Measurements from ENCODE around the gene PTPRE. TPM values are rescaled to one million over a fixed set of nuclear protein-coding genes. Genes with fewer than 3 reads are reported as not detected.

PTPRE gene
- total RNA-seq, 1 experiment from 2014 or later = 12.3 TPM

GRCh38 chr10:128017822-128018221 is 110.9 kb downstream of the PTPRE start:
- ChIA-PET POLR2A (no interaction called here), RAD21 (ENCODE audit: low non-redundant PET in 1 of 2, low total read pairs in 2 of 2, uncharacterized antibody in 2 of 2, unreplicated experiment in 2 of 2) (no interaction called here), CTCF (no interaction called here)
- DNase-seq (ENCODE audit: low read depth, low spot score) = no peak
- H4K20me1 ChIP-seq (ENCODE audit: insufficient read depth) = no peaks in the 10 kb centered on the region
- no peak overlapping the region for H3K27ac ChIP-seq (ENCODE audit: low read depth, low read length)
- TF ChIP-seq, protein P1, sequence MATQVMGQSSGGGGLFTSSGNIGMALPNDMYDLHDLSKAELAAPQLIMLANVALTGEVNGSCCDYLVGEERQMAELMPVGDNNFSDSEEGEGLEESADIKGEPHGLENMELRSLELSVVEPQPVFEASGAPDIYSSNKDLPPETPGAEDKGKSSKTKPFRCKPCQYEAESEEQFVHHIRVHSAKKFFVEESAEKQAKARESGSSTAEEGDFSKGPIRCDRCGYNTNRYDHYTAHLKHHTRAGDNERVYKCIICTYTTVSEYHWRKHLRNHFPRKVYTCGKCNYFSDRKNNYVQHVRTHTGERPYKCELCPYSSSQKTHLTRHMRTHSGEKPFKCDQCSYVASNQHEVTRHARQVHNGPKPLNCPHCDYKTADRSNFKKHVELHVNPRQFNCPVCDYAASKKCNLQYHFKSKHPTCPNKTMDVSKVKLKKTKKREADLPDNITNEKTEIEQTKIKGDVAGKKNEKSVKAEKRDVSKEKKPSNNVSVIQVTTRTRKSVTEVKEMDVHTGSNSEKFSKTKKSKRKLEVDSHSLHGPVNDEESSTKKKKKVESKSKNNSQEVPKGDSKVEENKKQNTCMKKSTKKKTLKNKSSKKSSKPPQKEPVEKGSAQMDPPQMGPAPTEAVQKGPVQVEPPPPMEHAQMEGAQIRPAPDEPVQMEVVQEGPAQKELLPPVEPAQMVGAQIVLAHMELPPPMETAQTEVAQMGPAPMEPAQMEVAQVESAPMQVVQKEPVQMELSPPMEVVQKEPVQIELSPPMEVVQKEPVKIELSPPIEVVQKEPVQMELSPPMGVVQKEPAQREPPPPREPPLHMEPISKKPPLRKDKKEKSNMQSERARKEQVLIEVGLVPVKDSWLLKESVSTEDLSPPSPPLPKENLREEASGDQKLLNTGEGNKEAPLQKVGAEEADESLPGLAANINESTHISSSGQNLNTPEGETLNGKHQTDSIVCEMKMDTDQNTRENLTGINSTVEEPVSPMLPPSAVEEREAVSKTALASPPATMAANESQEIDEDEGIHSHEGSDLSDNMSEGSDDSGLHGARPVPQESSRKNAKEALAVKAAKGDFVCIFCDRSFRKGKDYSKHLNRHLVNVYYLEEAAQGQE (IDR thresholded peaks at IDR 0.05; ENCODE audit: low read depth) = no peak
- TF ChIP-seq TCF7L2 (IDR thresholded peaks at IDR 0.05; ENCODE audit: borderline replicate concordance, extremely low read depth, insufficient read depth, insufficient read length) = no peak
- no peak for TF ChIP-seq SIN3A (IDR thresholded peaks at IDR 0.05; ENCODE audit: low read depth)
- TF ChIP-seq EZH2phosphoT487 (IDR thresholded peaks at IDR 0.05; ENCODE audit: borderline replicate concordance) = no peak
- TF ChIP-seq RAD21 (IDR thresholded peaks at IDR 0.05; ENCODE audit: low read depth) = no peak
- TF ChIP-seq, protein P2, sequence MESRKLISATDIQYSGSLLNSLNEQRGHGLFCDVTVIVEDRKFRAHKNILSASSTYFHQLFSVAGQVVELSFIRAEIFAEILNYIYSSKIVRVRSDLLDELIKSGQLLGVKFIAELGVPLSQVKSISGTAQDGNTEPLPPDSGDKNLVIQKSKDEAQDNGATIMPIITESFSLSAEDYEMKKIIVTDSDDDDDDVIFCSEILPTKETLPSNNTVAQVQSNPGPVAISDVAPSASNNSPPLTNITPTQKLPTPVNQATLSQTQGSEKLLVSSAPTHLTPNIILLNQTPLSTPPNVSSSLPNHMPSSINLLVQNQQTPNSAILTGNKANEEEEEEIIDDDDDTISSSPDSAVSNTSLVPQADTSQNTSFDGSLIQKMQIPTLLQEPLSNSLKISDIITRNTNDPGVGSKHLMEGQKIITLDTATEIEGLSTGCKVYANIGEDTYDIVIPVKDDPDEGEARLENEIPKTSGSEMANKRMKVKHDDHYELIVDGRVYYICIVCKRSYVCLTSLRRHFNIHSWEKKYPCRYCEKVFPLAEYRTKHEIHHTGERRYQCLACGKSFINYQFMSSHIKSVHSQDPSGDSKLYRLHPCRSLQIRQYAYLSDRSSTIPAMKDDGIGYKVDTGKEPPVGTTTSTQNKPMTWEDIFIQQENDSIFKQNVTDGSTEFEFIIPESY (IDR thresholded peaks at IDR 0.05; ENCODE audit: extremely low read depth, insufficient replicate concordance, low read length) = no peak
- no peak for TF ChIP-seq POLR2AphosphoS5 (IDR thresholded peaks at IDR 0.05; ENCODE audit: low read depth, low read length)
- no peak overlapping the region for H3K4me3 ChIP-seq (replicated peaks in 1 of 2; ENCODE audit: low read depth in 1 of 2, low read length in 2 of 2)
- H3K27me3 ChIP-seq (ENCODE audit: insufficient read depth, low read length) = no peaks in the 10 kb centered on the region
- no peak overlapping the region for H3K4me2 ChIP-seq (ENCODE audit: low read length)
- H3K9me2 ChIP-seq (ENCODE audit: insufficient read depth) = no peaks in the 10 kb centered on the region
- H2AFZ ChIP-seq (ENCODE audit: low read depth, low read length, poor library complexity, severe bottlenecking) = no peak overlapping the region
- no peaks in the 10 kb centered on the region for H3K9me3 ChIP-seq (ENCODE audit: control insufficient read depth in 1 of 2, insufficient read depth in 1 of 2, low read depth in 1 of 2, low read length in 2 of 2)
- no peak overlapping the region for H3K9ac ChIP-seq (ENCODE audit: low read length)
- H3K79me2 ChIP-seq (ENCODE audit: insufficient read depth, low read length) = no peaks in the 10 kb centered on the region
- ATAC-seq = no peak
- H3K4me1 ChIP-seq (ENCODE audit: control insufficient read depth in 1 of 2, insufficient read depth in 2 of 2, low read length in 2 of 2) = no peaks in the 10 kb centered on the region
- no peaks in the 10 kb centered on the region for H3K36me3 ChIP-seq (ENCODE audit: control insufficient read depth in 1 of 2, insufficient read depth in 2 of 2, low read length in 2 of 2)
- intact Hi-C loops (cut with micrococcal nuclease) = no loop called here
- BruUV-seq (replicated peaks) = no TSS peak

Data from HCT116 (cell line).